ENCODE data around the gene RENBP.

RENBP gene

GRCh38 chrX:153970357-153971123 lies 26.1 kb upstream of the RENBP start:
- DNase-seq: peak; percentile 68

GRCh38 chrX:153969904-153970356 lies 25.5 kb upstream of the RENBP start:
- DNase-seq: no peak

DNA sequence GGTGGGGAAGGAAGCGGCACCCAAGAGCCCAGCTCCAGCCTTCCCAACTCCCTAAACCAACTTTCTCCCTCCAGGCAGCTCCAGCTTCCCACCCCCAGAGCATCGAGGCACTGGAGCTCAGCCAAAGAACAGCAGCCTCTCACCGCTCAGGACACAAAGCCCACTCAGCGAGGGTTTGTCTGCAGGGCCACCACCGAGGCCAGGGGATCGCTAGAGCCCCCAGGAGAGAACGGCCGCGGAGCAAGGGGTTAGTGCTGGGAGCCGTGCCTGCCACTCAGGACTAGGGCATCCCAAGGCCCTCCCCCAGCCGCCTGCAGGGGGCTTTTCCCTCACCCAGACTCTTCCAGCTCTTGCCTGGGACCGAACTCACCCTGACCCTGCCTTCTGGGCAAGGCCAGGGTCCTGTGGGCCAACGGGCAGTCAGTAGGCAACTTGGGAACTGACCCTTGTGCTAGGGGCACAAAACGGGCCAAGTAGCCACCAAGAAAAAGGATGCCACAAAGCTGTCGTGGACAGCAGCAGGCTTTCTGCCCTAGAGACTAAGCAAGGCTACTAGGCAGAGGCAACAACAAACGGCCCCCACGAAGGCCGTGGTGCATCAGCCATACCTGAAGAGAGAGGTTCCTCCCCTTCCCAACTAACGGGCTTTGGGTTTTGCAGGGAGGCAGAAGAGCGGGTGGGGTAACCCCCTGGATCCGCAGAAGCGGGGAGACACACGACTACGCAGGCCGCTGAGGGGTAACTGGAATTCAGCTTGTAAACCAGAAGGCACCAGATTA lies 24.9 kb upstream of the RENBP start:
- DNase-seq: no peak

DNA sequence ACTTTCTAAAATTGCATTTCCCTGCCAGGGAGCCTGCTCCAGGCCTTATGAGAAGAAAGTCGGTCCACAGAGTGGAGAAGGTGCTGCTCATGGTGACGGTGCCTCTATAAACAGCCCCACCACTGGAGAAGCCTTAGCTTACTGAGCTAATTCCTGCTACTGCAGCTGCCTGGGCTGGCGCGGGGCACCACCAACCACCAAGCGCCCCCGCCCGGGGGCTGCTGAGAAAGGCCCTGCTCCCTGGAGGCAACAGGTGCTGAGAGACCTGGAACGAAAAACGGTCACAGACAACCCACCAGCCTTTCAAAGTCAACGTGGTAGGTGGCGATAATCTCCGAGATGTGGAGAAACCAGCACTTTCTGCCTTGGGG lies 24.3 kb upstream of the RENBP start:
- DNase-seq: peak; percentile 58

DNA sequence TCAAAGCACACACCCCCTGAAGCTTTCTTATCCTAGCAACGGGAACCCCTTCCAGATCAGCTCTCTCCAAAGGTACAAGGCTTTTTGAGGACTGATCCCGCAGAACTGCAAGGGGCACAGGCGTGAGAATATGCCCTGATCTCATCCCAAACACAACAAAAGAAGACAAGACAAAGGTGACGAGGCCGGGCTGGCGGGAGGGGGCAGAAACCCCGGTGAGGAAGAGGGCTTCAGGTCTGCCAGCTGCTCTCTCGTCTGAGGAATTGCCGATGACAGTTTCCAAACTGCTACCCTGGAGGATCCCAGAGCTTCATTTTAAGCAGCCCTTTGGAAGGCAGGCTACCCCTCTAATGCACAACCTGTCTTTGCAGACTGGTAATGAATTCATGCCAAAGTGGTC lies 23.8 kb upstream of the RENBP start:
- no peak for DNase-seq

DNA sequence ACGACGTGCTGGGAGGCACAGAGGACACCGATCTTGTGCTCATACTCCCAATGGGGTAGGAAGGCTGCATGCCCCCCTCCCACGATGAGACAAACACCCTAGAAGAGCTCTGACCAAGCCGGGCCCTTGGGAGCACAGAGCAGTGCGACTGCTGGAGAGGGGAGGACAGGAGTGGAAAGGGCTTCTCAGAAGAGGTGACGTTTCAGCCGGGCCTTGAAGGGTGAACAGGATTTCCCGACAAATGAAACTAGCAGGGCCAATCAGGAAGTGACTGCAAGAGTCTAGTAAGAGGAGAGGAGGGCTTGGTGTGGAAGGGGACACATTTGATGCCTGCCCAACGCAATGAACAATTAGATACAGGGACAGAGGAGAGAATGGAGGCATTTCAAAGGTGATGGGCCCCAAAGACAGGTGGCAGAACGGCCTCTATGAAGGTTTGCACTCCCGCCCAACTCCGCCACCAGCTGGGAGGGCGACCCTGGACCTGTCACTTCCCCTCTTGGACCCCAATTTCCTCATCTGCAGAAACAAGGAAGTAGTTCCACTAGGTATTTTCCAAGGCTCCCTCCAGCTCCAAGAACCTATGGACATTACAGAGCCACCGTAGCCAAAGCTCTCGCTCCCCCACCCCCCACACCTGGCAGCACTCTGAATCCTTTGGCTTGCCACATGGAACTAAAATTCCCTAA lies 23.2 kb upstream of the RENBP start:
- DNase-seq: peak; percentile 62

- no peak for DNase-seq
Measured at GRCh38 chrX:153966841-153967535, 22.5 kb upstream of the RENBP start.

- DNase-seq: no peak
Measured at GRCh38 chrX:153966283-153966688, 21.8 kb upstream of the RENBP start.

DNA sequence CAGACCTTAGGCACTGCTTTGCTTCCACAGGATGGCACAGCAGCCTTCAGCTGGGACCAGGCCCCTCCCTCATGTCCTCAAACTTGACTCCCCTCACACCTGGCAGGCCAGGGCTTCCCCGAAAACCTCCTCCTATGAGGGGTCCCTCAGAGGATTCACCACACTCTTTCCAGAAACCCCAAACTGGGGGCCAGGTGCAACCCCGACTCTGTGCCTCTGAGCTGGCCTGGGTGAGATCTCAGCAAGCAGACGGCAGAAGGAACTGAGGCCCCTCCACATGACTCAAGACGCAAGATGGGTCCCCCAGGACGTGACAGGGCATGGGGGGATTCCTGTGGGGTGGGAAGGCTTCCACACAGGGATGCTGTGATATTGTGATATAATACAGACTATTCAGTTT lies 21.0 kb upstream of the RENBP start:
- DNase-seq: no peak

DNA sequence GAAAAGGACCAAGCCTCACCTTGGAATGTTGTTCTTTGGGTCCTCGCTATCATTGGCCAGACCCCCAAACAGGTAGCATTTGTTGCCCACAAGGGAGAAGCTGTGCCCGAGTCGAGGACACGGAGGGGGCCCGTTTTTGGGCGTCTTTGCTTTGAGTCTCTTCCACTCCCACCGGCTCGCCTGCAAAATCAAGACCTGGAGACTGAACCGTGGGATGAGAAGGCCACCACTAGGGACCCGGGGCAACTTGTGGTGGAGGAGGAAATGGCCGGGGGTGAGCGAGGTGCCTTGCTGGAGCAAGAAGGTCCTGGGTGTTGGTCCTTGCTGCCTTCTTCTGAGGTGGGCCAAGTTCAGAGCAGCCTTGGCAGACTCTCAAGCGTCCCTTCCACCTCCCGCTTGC lies 19.7 kb upstream of the RENBP start:
- no peak for DNase-seq

DNA sequence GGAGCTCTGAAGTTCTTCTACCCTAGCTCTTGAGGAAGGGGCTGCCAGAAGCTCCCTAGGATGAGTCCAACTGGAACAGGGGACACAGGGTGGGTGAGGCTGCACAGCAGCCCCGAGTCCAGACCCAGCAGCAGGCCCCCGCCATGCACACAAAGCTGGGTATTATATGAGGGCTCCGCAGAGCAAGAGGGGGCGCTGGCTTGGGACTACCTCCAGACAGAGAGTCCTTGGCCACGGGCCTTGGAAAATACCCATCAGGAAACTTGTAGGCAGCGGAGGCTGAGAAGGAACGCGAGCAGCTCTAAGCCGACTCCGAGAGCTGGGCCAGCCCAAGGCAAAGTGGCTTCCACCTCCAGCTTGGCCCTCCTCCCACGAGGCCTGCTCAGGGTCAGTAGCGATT lies 19.1 kb upstream of the RENBP start:
- no peak for DNase-seq

- no peak for DNase-seq
Measured at GRCh38 chrX:153961292-153961691, 16.8 kb upstream of the RENBP start.

GRCh38 chrX:153960786-153961185 lies 16.3 kb upstream of the RENBP start:
- DNase-seq: no peak

GRCh38 chrX:153960077-153960476 lies 15.6 kb upstream of the RENBP start:
- no peak for DNase-seq

DNA sequence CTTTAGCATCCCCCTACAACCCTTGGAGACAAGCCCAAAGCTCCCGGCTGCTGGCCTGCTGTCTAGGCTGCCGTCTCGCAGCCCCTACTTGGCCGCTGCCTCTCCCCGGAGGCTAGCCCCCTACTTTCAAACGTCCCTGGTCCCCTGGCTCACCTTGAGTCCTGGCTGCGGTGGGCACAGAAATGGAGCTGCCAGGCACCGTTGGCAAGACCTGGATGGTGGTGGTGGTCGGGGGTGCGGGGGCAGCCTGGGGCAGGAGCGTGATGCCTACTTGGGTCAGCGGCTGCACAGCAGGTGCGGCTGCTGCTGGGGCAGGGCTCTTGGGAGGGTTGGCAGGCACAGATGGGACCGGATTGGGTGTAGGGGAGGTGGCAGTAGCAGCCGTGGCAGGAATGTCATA lies 15.2 kb upstream of the RENBP start:
- DNase-seq: no peak

GRCh38 chrX:153958605-153959004 lies 14.2 kb upstream of the RENBP start:
- no peak for DNase-seq

DNA sequence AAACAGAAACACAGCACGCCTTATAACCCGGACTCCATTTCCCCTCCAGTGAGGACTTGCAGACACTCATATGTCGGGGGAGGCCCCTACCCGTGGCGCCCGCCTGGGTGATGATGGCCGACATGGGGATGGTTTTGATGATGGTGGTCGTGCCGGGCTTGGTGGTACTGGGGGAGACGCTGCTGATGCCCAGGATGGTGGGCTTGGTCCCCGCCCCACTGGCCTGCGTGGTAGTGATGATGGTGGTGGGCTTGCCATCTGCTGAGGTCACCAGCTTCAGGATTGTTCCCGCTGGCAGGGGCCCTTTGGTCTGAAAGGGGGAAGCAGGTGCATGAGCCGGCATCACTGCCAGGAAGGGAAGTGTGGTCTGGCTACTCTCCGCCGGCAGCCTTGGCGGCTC lies 12.8 kb upstream of the RENBP start:
- DNase-seq: no peak

DNA sequence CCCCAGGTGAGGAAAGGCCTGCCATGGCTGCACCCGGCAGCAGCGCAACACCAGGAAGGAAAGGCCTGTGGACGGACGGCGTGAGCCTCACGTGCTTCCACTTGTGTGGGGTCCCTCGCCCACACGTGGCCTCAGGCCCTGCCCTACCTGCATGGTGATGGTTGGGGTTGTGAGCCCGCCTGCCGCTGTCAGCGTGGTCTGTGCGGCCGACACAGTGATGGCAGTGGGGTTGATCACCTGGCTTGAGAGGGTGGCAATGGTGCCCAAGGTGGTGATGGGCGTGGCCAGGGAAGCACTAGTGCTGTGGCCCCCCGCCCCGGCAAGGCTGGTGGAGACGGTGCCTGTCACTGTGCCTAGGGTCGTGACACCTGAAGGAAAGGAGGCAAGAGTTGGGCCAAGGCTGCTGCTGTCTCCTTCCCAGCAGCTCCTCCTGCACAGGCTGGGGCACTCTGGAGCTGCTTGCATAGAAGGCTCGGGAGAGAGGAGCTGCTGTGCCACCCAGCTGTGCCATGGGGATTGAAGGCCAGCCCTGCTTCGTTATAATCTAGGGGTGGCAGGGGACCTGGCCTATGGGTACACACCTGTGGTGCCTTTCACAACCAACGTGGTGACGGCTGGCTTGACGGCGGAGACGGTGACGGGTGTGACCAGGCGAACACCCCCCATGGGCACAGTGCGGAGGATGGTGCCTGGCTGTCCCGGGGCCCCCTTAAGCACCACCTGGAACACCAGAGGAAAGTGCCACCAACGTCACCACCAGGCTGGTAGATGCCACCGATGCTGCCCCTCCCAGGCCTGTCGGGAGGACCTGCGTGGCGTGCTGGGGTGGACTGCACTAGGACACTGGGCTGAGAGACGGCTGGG lies 11.8 kb upstream of the RENBP start:
- no peak for DNase-seq

GRCh38 chrX:153955228-153955732 lies 10.8 kb upstream of the RENBP start:
- DNase-seq: no peak

DNA sequence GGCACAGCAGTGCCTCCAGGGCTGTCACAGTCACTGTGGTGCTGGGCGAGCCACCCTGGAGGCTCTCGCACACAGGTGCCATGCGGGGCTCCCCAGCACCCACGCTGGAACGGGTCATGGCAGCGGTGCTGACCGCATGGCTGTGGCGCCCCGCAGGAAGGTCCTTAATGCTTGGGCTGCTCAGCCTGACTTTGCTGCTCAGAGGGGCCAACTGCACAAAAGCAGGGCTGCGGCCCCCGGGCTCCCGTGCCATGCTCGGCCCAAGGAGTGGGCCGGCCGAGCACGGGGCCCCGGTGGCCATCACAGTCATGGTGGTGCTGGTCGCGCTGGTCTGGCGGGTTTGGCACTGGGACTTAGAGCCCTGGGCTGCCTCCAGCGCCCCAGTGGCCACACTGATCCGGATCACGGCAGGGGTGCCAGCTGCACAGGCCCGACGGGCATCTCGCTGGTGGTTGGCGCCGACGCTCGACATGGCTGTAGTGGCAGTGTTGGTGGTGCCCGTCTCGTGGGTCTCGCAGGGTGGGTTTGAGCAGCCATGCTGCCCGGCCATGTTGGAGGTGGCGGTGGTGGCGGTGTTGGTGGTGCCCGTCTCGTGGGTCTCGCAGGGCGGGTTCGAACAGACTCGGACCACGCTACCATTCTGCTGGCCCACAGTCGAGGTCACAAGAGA lies 10.2 kb upstream of the RENBP start:
- DNase-seq: no peak

- no peak for DNase-seq
Measured at GRCh38 chrX:153953892-153954557, 9.6 kb upstream of the RENBP start.

Data from activated CD4-positive, alpha-beta T cell treated with anti-CD3 and anti-CD28 coated beads, Interleukin-2, Interleukin-6, amounts not matched to agents 100 ng/mL and 50 ng/mL, durations not matched to agents 16 hours and 8 hours (primary cell).